Kidney epithelial cell (primary cell): ENCODE measurements around the gene DNPH1. TPM values are rescaled to one million over a fixed set of nuclear protein-coding genes. Genes with fewer than 3 reads are reported as not detected.

Source experiments
- DNase-seq: peaks from one replicate; pipeline ENCODE4 v3.0.0-alpha.2; 2010; ENCODE audit warnings: low read depth
- H3K27me3 ChIP-seq: 2 replicates; pipeline ENCODE4 v1.6.0; 2011; ENCODE audit warnings: low read length; ENCODE audit not compliant: control insufficient read depth, insufficient read depth
- H3K36me3 ChIP-seq: 2 replicates; pipeline ENCODE4 v1.5.1; 2011; ENCODE audit warnings: low read length; ENCODE audit not compliant: control insufficient read depth, insufficient read depth
- H3K4me3 ChIP-seq: 2 replicates; pipeline ENCODE4 v1.5.1; 2011; ENCODE audit warnings: low read depth, mild to moderate bottlenecking, control low read depth, low read length
- total RNA-seq: library from RNA; depleted of rRNA; stranded (reverse); fragments of >200 nt; gene quantifications from 2 replicates; pipeline ENCODE4 v1.2.3, GENCODE V29; 2015
- TF ChIP-seq, protein P1 (sequence below): IDR thresholded peaks from 2 replicates; pipeline ENCODE4 v1.5.1; 2011; ENCODE audit warnings: mild to moderate bottlenecking, moderate library complexity, low read length, control low read depth, inconsistent platforms; ENCODE audit not compliant: insufficient read depth, poor library complexity, severe bottlenecking

DNPH1 gene
- total RNA-seq, 1 donor from 2014 or later: 284 TPM

DNA sequence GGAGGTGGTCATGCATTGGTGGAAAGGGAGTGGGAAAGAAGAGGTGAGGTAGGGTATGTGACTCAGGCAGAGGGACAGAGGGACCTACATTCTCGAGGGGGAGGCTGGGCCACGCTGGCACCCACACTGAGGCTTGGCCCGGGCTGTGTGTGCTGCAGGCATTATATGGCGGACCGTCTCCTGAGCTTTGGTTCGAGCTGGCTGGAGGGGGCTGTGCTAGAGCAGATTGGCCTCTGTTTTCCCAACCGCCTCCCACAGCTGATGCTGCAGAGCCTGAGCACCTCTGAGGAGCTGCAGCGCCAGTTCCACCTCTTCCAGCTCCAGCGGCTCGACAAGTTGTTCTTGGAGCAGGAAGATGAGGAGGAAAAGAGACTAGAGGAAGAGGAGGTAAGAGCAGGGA is 23.4 kb downstream of the DNPH1 start:
- Histone ChIP-seq H3K4me3 (no peak overlapping the region), H3K36me3 (peaks cover 1% of the 10 kb centered on the region), H3K27me3 (no peaks in the 10 kb centered on the region)
- TF ChIP-seq, protein P1, sequence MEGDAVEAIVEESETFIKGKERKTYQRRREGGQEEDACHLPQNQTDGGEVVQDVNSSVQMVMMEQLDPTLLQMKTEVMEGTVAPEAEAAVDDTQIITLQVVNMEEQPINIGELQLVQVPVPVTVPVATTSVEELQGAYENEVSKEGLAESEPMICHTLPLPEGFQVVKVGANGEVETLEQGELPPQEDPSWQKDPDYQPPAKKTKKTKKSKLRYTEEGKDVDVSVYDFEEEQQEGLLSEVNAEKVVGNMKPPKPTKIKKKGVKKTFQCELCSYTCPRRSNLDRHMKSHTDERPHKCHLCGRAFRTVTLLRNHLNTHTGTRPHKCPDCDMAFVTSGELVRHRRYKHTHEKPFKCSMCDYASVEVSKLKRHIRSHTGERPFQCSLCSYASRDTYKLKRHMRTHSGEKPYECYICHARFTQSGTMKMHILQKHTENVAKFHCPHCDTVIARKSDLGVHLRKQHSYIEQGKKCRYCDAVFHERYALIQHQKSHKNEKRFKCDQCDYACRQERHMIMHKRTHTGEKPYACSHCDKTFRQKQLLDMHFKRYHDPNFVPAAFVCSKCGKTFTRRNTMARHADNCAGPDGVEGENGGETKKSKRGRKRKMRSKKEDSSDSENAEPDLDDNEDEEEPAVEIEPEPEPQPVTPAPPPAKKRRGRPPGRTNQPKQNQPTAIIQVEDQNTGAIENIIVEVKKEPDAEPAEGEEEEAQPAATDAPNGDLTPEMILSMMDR: no peak
- no peak for DNase-seq

DNA sequence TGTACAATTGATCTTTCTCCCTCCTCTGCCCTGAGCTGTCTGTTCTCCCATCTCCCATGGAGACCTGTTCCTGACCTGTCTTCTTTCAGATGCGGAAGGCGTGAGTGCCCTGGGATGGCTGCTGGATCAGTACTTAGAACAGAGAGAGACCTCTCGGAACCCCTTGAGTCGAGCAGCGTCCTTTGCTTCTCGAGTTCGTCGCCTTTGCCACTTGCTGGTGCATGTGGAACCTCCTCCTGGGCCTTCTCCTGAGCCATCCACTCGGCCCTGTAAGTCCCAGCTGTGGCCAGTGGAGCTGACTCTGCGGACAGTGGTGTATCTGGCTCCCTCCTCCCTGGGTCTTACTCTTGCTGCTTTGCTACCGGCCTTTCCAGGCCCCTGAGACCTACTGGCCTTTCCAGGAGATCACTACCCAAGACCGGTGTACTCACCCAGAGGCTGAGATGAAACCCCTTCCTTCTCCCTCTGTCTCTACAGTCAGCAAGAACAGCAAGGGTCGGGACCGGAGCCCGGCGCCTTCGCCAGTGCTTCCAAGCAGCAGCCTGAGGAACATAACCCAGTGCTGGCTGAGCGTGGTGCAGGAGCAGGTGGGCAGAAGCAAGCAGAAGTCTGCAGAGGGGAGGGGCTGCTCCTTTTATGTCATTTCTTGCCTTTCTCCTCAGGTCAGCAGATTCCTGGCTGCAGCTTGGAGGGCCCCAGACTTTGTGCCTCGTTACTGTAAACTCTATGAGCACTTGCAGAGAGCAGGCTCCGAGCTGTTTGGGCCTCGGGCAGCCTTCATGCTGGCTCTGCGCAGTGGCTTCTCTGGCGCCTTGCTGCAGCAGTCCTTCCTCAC is 24.8 kb downstream of the DNPH1 start:
- no peak for DNase-seq
- Histone ChIP-seq H3K36me3 (peaks cover 1% of the 10 kb centered on the region), H3K27me3 (no peaks in the 10 kb centered on the region), H3K4me3 (no peak overlapping the region)
- TF ChIP-seq, protein P1: no peak

DNA sequence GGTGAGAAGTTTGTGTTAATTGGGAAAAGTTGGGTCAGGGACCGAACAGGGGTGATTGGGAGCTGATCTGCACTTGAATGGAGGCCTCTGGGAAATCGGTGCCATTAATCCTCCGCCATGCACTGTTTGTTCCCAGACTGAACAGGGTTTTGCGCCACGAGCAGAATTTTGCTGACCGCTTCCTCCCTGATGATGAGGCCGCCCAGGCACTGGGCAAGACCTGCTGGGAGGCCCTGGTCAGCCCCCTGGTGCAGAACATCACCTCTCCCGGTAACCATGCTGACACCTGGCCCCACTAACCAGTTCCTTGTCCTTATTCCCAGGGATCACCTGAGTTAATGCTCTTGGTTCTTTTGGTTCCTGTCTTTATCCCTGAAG is 25.6 kb downstream of the DNPH1 start:
- H3K4me3 ChIP-seq: no peak overlapping the region
- DNase-seq: no peak
- peaks cover 1% of the 10 kb centered on the region for H3K36me3 ChIP-seq
- H3K27me3 ChIP-seq: no peaks in the 10 kb centered on the region
- TF ChIP-seq, protein P1: no peak

DNA sequence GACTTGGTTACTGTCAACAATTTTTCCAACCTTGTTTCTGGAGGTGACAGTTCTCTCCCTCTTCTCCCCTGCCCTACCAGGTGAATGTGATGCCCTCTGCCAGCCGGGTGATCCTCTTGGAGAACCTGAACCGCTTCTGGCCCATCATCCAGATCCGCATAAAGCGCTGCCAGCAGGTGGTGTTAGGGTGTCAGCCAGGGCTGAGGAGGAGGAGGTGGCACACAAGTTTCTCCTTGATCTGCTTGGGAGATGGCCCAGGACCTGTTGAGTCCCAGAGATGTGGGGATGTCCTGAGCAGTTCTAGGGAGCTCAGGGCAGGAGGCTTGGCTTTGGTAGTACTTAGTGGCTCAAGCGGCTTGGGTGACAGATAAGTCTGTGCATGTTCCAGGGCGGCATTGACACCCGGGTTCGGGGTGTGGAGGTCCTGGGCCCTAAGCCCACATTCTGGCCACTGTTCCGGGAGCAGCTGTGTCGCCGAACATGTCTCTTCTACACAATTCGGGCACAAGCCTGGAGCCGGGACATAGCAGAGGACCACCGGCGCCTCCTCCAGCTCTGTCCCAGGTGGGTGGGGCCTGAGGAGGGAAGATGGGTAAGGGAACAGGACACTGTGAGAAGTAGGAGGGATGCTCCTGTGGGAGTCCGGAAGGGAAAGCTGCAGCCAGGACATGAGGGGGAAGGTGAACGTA is 26.1 kb downstream of the DNPH1 start:
- DNase-seq: no peak
- Histone ChIP-seq H3K4me3 (no peak overlapping the region), H3K36me3 (peaks cover 1% of the 10 kb centered on the region), H3K27me3 (no peaks in the 10 kb centered on the region)
- TF ChIP-seq, protein P1: no peak

DNA sequence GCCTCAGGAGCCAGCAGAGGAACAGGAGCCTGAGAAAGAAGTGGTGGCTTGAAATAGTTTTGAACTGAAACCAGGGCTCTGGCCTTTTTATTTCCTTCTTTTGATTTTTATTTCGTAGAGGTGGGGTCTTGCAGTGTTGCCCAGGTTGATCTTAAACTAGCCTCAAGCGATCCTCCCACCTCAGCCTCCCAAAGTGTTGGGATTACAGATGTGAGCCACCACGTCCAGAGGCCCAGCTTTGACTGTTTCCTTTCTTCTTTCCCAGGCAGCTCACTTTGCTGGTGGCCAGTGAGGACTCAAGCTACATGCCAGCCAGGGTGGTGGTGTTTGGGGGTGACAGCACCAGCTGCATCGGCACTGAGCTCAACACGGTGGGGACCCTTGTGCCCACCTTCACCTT is 26.8 kb downstream of the DNPH1 start:
- TF ChIP-seq, protein P1: no peak
- Histone ChIP-seq H3K4me3 (no peak overlapping the region), H3K27me3 (no peaks in the 10 kb centered on the region), H3K36me3 (peaks cover 1% of the 10 kb centered on the region)
- DNase-seq: no peak

DNA sequence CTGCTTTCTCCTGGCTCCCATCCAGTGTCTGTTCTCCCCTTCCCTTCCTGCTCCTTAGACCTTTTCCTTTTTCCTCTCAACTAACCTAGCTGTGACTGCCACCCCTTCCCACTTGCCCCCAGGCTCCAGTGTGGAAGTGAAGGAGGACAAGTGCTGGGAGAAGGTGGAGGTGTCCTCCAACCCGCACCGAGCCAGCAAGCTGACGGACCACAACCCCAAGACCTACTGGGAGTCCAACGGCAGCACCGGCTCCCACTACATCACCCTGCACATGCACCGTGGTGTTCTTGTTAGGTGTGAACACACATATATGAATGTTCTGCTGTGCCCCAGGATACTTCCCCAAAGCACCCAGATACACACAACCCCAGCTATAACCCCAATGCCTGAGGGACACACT is 28.7 kb downstream of the DNPH1 start:
- Histone ChIP-seq H3K27me3 (no peaks in the 10 kb centered on the region), H3K36me3 (no peaks in the 10 kb centered on the region), H3K4me3 (no peak overlapping the region)
- DNase-seq: no peak
- TF ChIP-seq, protein P1: no peak
